Activated naive CD8-positive, alpha-beta T cell treated with anti-CD3 and anti-CD28 coated beads, Interleukin-2, amount 50 U/mL, for 24 hours (primary cell): ENCODE results near the gene ABI1.

ENCODE experiments used
- ATAC-seq: fragments of 150-1000 bp; cut with Tn5 transposase; one replicate; pipeline ENCODE4 v1.10.0; 2021
- DNase-seq: peaks from one replicate; pipeline ENCODE4 v3.0.0; 2021
- H3K27ac Mint-ChIP-seq: one replicate; pipeline ENCODE4 v1.8.0; 2021; ENCODE audit warnings: mild to moderate bottlenecking, mixed read lengths
- H3K27me3 Mint-ChIP-seq: one replicate; pipeline ENCODE4 v1.8.0; 2021; ENCODE audit warnings: mixed read lengths
- H3K36me3 Mint-ChIP-seq: one replicate; pipeline ENCODE4 v1.8.0; 2021; ENCODE audit warnings: low read depth, mixed read lengths
- H3K4me1 Mint-ChIP-seq: one replicate; pipeline ENCODE4 v1.8.0; 2021; ENCODE audit warnings: mixed read lengths
- H3K4me3 Mint-ChIP-seq: one replicate; pipeline ENCODE4 v1.8.0; 2021; ENCODE audit warnings: mild to moderate bottlenecking, moderate library complexity, mixed read lengths
- H3K9me3 Mint-ChIP-seq: one replicate; pipeline ENCODE4 v1.8.0; 2021; ENCODE audit warnings: mixed read lengths

The ABI1 gene

GRCh38 chr10:26703974-26704373 lies 156.8 kb downstream of the ABI1 start:
- Mint-ChIP-seq H3K9me3 (no peaks in the 10 kb centered on the region), H3K4me3 (no peak overlapping the region), H3K4me1 (peaks cover 23% of the 10 kb centered on the region), H3K27me3 (no peaks in the 10 kb centered on the region), H3K27ac (no peak overlapping the region), H3K36me3 (peaks cover 77% of the 10 kb centered on the region)
- no peak for DNase-seq
- ATAC-seq = no peak

GRCh38 chr10:26703096-26703495 lies 157.7 kb downstream of the ABI1 start:
- peaks cover 78% of the 10 kb centered on the region for H3K36me3 Mint-ChIP-seq
- H3K27me3 Mint-ChIP-seq = no peaks in the 10 kb centered on the region
- no peaks in the 10 kb centered on the region for H3K9me3 Mint-ChIP-seq
- ATAC-seq (no peak), DNase-seq (no peak)
- H3K4me1 Mint-ChIP-seq = peaks cover 31% of the 10 kb centered on the region
- H3K4me3 Mint-ChIP-seq = no peak overlapping the region
- no peak overlapping the region for H3K27ac Mint-ChIP-seq

GRCh38 chr10:26700884-26701630 lies 159.7 kb downstream of the ABI1 start:
- Mint-ChIP-seq H3K4me1 (peaks cover 38% of the 10 kb centered on the region), H3K27me3 (no peaks in the 10 kb centered on the region), H3K36me3 (peaks cover 61% of the 10 kb centered on the region), H3K4me3 (no peak overlapping the region), H3K27ac (no peak overlapping the region), H3K9me3 (no peaks in the 10 kb centered on the region)
- ATAC-seq (no peak), DNase-seq (no peak)

- H3K4me1 Mint-ChIP-seq = peaks cover 35% of the 10 kb centered on the region
- DNase-seq (no peak), ATAC-seq (no peak)
- no peaks in the 10 kb centered on the region for H3K27me3 Mint-ChIP-seq
- H3K27ac Mint-ChIP-seq = no peak overlapping the region
- peak overlapping the region; percentile 100 for H3K4me3 Mint-ChIP-seq
- H3K9me3 Mint-ChIP-seq = no peaks in the 10 kb centered on the region
- peaks cover 54% of the 10 kb centered on the region for H3K36me3 Mint-ChIP-seq
Observed at GRCh38 chr10:26699631-26700030, 161.1 kb downstream of the ABI1 start.

- H3K9me3 Mint-ChIP-seq = no peaks in the 10 kb centered on the region
- DNase-seq = no peak
- H3K4me3 Mint-ChIP-seq = peak overlapping the region; percentile 100
- H3K27ac Mint-ChIP-seq = no peak overlapping the region
- H3K4me1 Mint-ChIP-seq = peaks cover 37% of the 10 kb centered on the region
- no peak for ATAC-seq
- H3K27me3 Mint-ChIP-seq = no peaks in the 10 kb centered on the region
- peaks cover 48% of the 10 kb centered on the region for H3K36me3 Mint-ChIP-seq
Observed at GRCh38 chr10:26698909-26699308, 161.8 kb downstream of the ABI1 start.

- Mint-ChIP-seq H3K27me3 (no peaks in the 10 kb centered on the region), H3K4me3 (peak overlapping the region; percentile 100), H3K36me3 (peaks cover 44% of the 10 kb centered on the region), H3K4me1 (peaks cover 36% of the 10 kb centered on the region), H3K27ac (peak overlapping the region; percentile 98), H3K9me3 (no peaks in the 10 kb centered on the region)
- DNase-seq (no peak), ATAC-seq (no peak)
Observed at GRCh38 chr10:26697922-26698608, 162.7 kb downstream of the ABI1 start.

GRCh38 chr10:26697163-26697921 lies 163.4 kb downstream of the ABI1 start, which contains the start of gene PDSS1:
Gene PDSS1 (plus strand): TSS chr10:26697701. CDS start chr10:26697712, 11 bp downstream.
- Mint-ChIP-seq H3K9me3 (no peaks in the 10 kb centered on the region), H3K36me3 (peaks cover 36% of the 10 kb centered on the region), H3K27ac (peak within 1 kb of the TSS; percentile 98), H3K4me3 (peak within 1 kb of the TSS; percentile 100), H3K27me3 (no peaks in the 10 kb centered on the region), H3K4me1 (peaks cover 36% of the 10 kb centered on the region)
- DNase-seq = peak; percentile 72
- ATAC-seq = peak; percentile 87

- H3K36me3 Mint-ChIP-seq = peaks cover 31% of the 10 kb centered on the region
Observed at GRCh38 chr10:26696786-26697162, 164.0 kb downstream of the ABI1 start.

More at GRCh38 chr10:26696786-26697162, 164.0 kb downstream of the ABI1 start:
- no peak for DNase-seq
- peaks cover 1% of the 10 kb centered on the region for H3K27me3 Mint-ChIP-seq
- H3K9me3 Mint-ChIP-seq = no peaks in the 10 kb centered on the region
- peak overlapping the region; percentile 100 for H3K4me3 Mint-ChIP-seq
- peak overlapping the region; percentile 94 for H3K27ac Mint-ChIP-seq
- H3K4me1 Mint-ChIP-seq = peaks cover 36% of the 10 kb centered on the region
- ATAC-seq = peak; percentile 8
